Trophoblast cell (in vitro differentiated cells and primary cell): ENCODE results near the gene ARFGAP3.

Experiments
- DNase-seq, 2 donors: peaks; one replicate each; pipeline ENCODE4 v3.0.0-alpha.2; 2016
- H2AFZ ChIP-seq: 2 replicates; pipeline ENCODE4 v1.6.1; 2013; ENCODE audit warnings: low read length, moderate library complexity, mild to moderate bottlenecking; ENCODE audit not compliant: insufficient read depth, poor library complexity
- H2AK5ac ChIP-seq: 2 replicates; pipeline ENCODE4 v1.6.1; 2013; ENCODE audit warnings: mild to moderate bottlenecking, low read length
- H2BK120ac ChIP-seq: 2 replicates; pipeline ENCODE4 v1.6.1; 2013; ENCODE audit warnings: low read length, mild to moderate bottlenecking, moderate library complexity; ENCODE audit not compliant: insufficient read depth, poor library complexity
- H2BK12ac ChIP-seq: 2 replicates; pipeline ENCODE4 v1.6.1; 2013; ENCODE audit warnings: mild to moderate bottlenecking, low read length, moderate library complexity
- H2BK5ac ChIP-seq: 2 replicates; pipeline ENCODE4 v1.6.1; 2013; ENCODE audit warnings: low read length, low read depth, moderate library complexity, mild to moderate bottlenecking; ENCODE audit not compliant: poor library complexity
- H3K14ac ChIP-seq: 2 replicates; pipeline ENCODE4 v1.6.1; 2013; ENCODE audit warnings: mild to moderate bottlenecking, low read length
- H3K18ac ChIP-seq: 2 replicates; pipeline ENCODE4 v1.6.1; 2013; ENCODE audit warnings: mild to moderate bottlenecking, low read length
- H3K23ac ChIP-seq: 2 replicates; pipeline ENCODE4 v1.6.1; 2013; ENCODE audit warnings: low read length
- H3K27ac ChIP-seq: 2 replicates; pipeline ENCODE4 v1.5.1; 2013; ENCODE audit warnings: low read depth, mild to moderate bottlenecking, inconsistent platforms, low read length, moderate library complexity
- H3K27me3 ChIP-seq: 2 replicates; pipeline ENCODE4 v1.6.1; 2013; ENCODE audit warnings: inconsistent platforms, mild to moderate bottlenecking, low read length, moderate library complexity; ENCODE audit not compliant: insufficient read depth
- H3K36me3 ChIP-seq, 2 experiments: 1 replicate in 1 of 2; 2 replicates in 1 of 2; pipeline ENCODE4 v1.6.1; 2013; ENCODE audit warnings: low read length in 2 of 2, mild to moderate bottlenecking in 2 of 2, moderate library complexity in 1 of 2; ENCODE audit not compliant: insufficient read depth in 2 of 2, control insufficient read depth in 1 of 2
- H3K4ac ChIP-seq: 2 replicates; pipeline ENCODE4 v1.6.1; 2013; ENCODE audit warnings: low read depth, mild to moderate bottlenecking, low read length, moderate library complexity
- H3K4me1 ChIP-seq, 2 experiments: 1 replicate in 1 of 2; 2 replicates in 1 of 2; pipeline ENCODE4 v1.6.1; 2013; ENCODE audit warnings: low read length in 2 of 2, mild to moderate bottlenecking in 2 of 2, moderate library complexity in 1 of 2; ENCODE audit not compliant: insufficient read depth in 2 of 2, control insufficient read depth in 1 of 2
- H3K4me2 ChIP-seq: 2 replicates; pipeline ENCODE4 v1.6.1; 2013; ENCODE audit warnings: inconsistent platforms, mild to moderate bottlenecking, low read length, moderate library complexity
- H3K4me3 ChIP-seq: 2 replicates; pipeline ENCODE4 v1.5.1; 2013; ENCODE audit warnings: mild to moderate bottlenecking, low read depth, low read length, inconsistent platforms
- H3K79me1 ChIP-seq: one replicate; pipeline ENCODE4 v1.6.1; 2013; ENCODE audit warnings: low read length
- H3K79me2 ChIP-seq: 2 replicates; pipeline ENCODE4 v1.6.1; 2013; ENCODE audit warnings: low read length, mild to moderate bottlenecking; ENCODE audit not compliant: control insufficient read depth, insufficient read depth, poor library complexity
- H3K9ac ChIP-seq: 2 replicates; pipeline ENCODE4 v1.6.1; 2013; ENCODE audit warnings: mild to moderate bottlenecking, low read length
- H3K9me3 ChIP-seq: 2 replicates; pipeline ENCODE4 v1.6.1; 2013; ENCODE audit warnings: low read depth, mild to moderate bottlenecking, control low read depth, inconsistent platforms, low read length; ENCODE audit not compliant: insufficient read depth
- H4K12ac ChIP-seq: 2 replicates; pipeline ENCODE4 v1.6.1; 2013; ENCODE audit warnings: low read depth, mild to moderate bottlenecking, low read length, moderate library complexity
- H4K8ac ChIP-seq: 2 replicates; pipeline ENCODE4 v1.6.1; 2013; ENCODE audit warnings: low read depth, mild to moderate bottlenecking, low read length, moderate library complexity
- H4K91ac ChIP-seq: one replicate; pipeline ENCODE4 v1.6.1; 2013; ENCODE audit warnings: low read depth, mild to moderate bottlenecking, low read length, moderate library complexity
- WGBS: extraction: QIAGEN DNeasy Blood & Tissue Kit; methylation state at CpG from one replicate; pipeline ENCODE4 v1.1.7; 2013; ENCODE audit warnings: missing lambda C conversion rate; ENCODE audit not compliant: insufficient read length, insufficient coverage; ENCODE audit errors: extremely low coverage; 5-methylcytosine and 5-hydroxymethylcytosine counted together

ARFGAP3 gene

DNA sequence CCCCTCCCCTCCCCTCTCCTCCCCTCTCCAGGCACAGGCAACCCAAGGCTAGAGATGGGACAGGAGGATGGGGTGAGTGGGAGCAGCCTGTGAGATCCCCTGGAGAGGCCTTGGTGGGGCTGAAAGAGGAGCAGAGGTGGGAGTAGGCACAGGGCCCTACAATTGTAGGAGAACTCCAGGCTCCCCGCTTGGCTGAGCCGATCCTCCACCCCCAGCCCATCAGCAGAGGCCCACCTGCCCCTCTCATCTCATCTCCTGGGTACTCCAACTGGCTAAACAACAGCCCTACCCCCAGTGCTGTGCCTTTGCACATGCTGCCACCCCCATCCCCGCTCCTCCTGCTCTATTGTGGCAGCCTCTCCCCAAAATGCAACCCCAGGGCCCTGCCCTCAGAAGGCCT lies 84.4 kb downstream of the ARFGAP3 start:
- Histone ChIP-seq H3K27me3 (no peaks in the 10 kb centered on the region), H3K9ac (no peak overlapping the region), H2AK5ac (no peak overlapping the region), H4K8ac (no peak overlapping the region), H3K14ac (no peak overlapping the region), H3K36me3 (no peaks in the 10 kb centered on the region), H2BK5ac (no peak overlapping the region), H3K4me1 (peaks cover 0 to 4% of the 10 kb centered on the region in 2 experiments), H3K79me2 (no peaks in the 10 kb centered on the region), H2BK12ac (no peak overlapping the region), H3K9me3 (no peaks in the 10 kb centered on the region), H2AFZ (no peak overlapping the region), H4K91ac (no peak overlapping the region), H2BK120ac (no peak overlapping the region), H3K23ac (no peak overlapping the region), H3K27ac (no peak overlapping the region), H3K79me1 (no peaks in the 10 kb centered on the region), H3K4me2 (no peak overlapping the region), H3K4me3 (no peak overlapping the region), H3K4ac (no peak overlapping the region), H4K12ac (no peak overlapping the region), H3K18ac (no peak overlapping the region)
- no peak for DNase-seq
- WGBS, result no CpG with 5 or more reads among the region's 3 CpGs

DNA sequence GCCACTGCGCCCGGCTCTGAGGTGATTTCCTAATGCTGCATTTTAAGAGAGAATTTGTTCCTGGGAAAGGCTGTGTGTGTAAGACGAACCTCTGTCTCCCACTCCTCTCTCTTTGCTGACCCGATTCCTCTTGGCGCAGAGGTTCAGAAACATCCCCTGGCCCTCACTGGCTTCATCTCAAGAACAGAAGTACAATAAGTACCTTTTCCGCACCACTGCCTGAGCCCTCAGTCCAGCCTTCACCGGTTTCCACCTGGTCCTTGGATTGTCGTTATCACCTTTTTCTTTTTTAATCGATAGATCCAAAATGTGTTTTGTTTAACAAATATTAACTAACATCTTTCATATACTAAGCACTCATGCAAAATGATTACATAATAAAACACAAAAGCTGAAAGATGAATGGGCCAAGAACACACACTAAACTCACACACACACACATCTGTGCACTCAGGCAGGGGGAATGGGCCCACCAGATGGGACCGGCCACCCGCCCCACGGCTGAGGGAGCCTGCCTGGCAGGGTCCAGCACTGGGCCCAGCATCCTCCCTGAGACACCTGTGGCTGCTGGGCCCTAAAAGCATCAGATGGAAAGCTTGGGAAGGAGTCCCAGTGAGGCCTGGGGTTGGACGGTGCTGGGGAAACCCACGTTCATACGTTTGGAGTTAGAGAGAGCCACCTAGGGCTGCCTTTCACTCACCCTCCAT lies 86.0 kb downstream of the ARFGAP3 start:
- Histone ChIP-seq H3K9ac (no peak overlapping the region), H3K18ac (no peak overlapping the region), H4K91ac (no peak overlapping the region), H3K27me3 (no peaks in the 10 kb centered on the region), H3K23ac (no peak overlapping the region), H3K9me3 (no peaks in the 10 kb centered on the region), H3K4me2 (no peak overlapping the region), H2BK12ac (no peak overlapping the region), H2BK5ac (no peak overlapping the region), H3K79me1 (no peaks in the 10 kb centered on the region), H2AFZ (no peak overlapping the region), H3K4ac (no peak overlapping the region), H3K36me3 (no peaks in the 10 kb centered on the region), H4K8ac (no peak overlapping the region), H3K14ac (no peak overlapping the region), H3K27ac (no peak overlapping the region), H2AK5ac (no peak overlapping the region), H4K12ac (no peak overlapping the region), H2BK120ac (no peak overlapping the region), H3K4me1 (peaks cover 0 to 4% of the 10 kb centered on the region in 2 experiments), H3K79me2 (no peaks in the 10 kb centered on the region), H3K4me3 (no peak overlapping the region)
- no CpG with 5 or more reads among the region's 15 CpGs for WGBS
- no peak for DNase-seq

GRCh38 chr22:42770448-42770726 lies 86.7 kb downstream of the ARFGAP3 start:
- no peak overlapping the region for H3K4me2 ChIP-seq
- H2AFZ ChIP-seq, result no peak overlapping the region
- H3K9ac ChIP-seq, result no peak overlapping the region
- H4K91ac ChIP-seq, result no peak overlapping the region
- H3K27ac ChIP-seq, result no peak overlapping the region
- no peak overlapping the region for H4K12ac ChIP-seq
- H3K14ac ChIP-seq, result no peak overlapping the region
- no peak overlapping the region for H3K18ac ChIP-seq
- no peak overlapping the region for H2BK5ac ChIP-seq
- no peak overlapping the region for H3K4me3 ChIP-seq
- no peak overlapping the region for H3K23ac ChIP-seq
- no peaks in the 10 kb centered on the region for H3K36me3 ChIP-seq
- H2BK12ac ChIP-seq, result no peak overlapping the region
- no peak for DNase-seq
- H3K4me1 ChIP-seq, result peaks cover 0 to 4% of the 10 kb centered on the region in 2 experiments
- H3K27me3 ChIP-seq, result no peaks in the 10 kb centered on the region
- H3K79me1 ChIP-seq, result no peaks in the 10 kb centered on the region
- no peaks in the 10 kb centered on the region for H3K79me2 ChIP-seq
- H3K9me3 ChIP-seq, result no peaks in the 10 kb centered on the region
- no CpG with 5 or more reads among the region's 4 CpGs for WGBS
- H2AK5ac ChIP-seq, result no peak overlapping the region
- H4K8ac ChIP-seq, result no peak overlapping the region
- no peak overlapping the region for H2BK120ac ChIP-seq
- H3K4ac ChIP-seq, result no peak overlapping the region

GRCh38 chr22:42769574-42770447 lies 87.3 kb downstream of the ARFGAP3 start:
- no peak overlapping the region for H4K12ac ChIP-seq
- H3K27me3 ChIP-seq, result no peaks in the 10 kb centered on the region
- no peak overlapping the region for H3K4me3 ChIP-seq
- H4K91ac ChIP-seq, result no peak overlapping the region
- no peaks in the 10 kb centered on the region for H3K9me3 ChIP-seq
- no peak overlapping the region for H2AFZ ChIP-seq
- no CpG with 5 or more reads among the region's 50 CpGs for WGBS
- H3K4me2 ChIP-seq, result no peak overlapping the region
- no peak overlapping the region for H2BK12ac ChIP-seq
- no peak overlapping the region for H3K9ac ChIP-seq
- no peak overlapping the region for H3K4ac ChIP-seq
- no peak overlapping the region for H3K18ac ChIP-seq
- H3K14ac ChIP-seq, result no peak overlapping the region
- H3K23ac ChIP-seq, result no peak overlapping the region
- peaks cover 0 to 4% of the 10 kb centered on the region in 2 experiments for H3K4me1 ChIP-seq
- no peaks in the 10 kb centered on the region for H3K36me3 ChIP-seq
- H3K79me1 ChIP-seq, result no peaks in the 10 kb centered on the region
- H2BK5ac ChIP-seq, result no peak overlapping the region
- H4K8ac ChIP-seq, result no peak overlapping the region
- peak; percentile 19 to 69 for DNase-seq
- H2AK5ac ChIP-seq, result no peak overlapping the region
- no peak overlapping the region for H2BK120ac ChIP-seq
- H3K27ac ChIP-seq, result no peak overlapping the region
- H3K79me2 ChIP-seq, result no peaks in the 10 kb centered on the region
